ENCODE data around the gene CREBBP. TPM values are rescaled to one million over a fixed set of nuclear protein-coding genes. Genes with fewer than 3 reads are reported as not detected.

Gene CREBBP
- total and polyA plus RNA-seq, 9 of the 15 experiments (the other 6 are each of a cell fraction or from before 2014, with no cell fraction given) = 0.70 to 24.8 (median 5.6) TPM

DNA sequence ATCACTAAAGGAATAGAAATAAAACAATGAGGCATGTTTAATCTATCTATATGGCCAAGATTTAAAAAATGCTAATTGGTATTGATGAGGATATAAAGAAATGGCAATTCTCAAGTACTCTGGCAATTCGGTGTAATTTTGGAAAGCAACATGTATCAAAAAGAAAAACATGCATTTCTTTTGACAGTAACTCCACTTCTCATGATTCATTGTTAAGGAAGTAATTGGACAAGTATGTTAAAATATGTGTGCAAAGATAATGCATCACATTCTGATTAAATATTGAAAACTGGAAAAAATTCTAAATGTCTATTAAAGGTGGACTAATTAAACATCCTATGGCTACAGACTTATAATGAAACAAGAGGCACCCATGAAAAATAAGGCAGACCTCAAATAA is 81.2 kb downstream of the CREBBP start:
- FAIRE-seq (no peak), ATAC-seq (no peak), DNase-seq (ENCODE audit: extremely low read depth in 1 of 4, low spot score in 3 of 4) (no peak)
- H2AFZ ChIP-seq (ENCODE audit: low read depth, low read length) = no peak overlapping the region
- no peaks in the 10 kb centered on the region for H3K9me3 ChIP-seq (replicated peaks; ENCODE audit: control insufficient read depth, insufficient read depth, low read depth, low read length)
- no peak overlapping the region for H3K4me3 ChIP-seq
- WGBS (ENCODE audit: insufficient coverage, low coverage, missing lambda C conversion rate) = 33% methylated on average over 1 of the region's 1 CpG
- no peak overlapping the region for H3K27ac ChIP-seq (ENCODE audit: extremely low read depth, low read depth, low read length)
- CTCF ChIA-PET (ENCODE audit: low intra/inter-chr PET ratio) = no interaction called here
- intact Hi-C loops (cut with micrococcal nuclease) = no loop called here
- H3K9me1 ChIP-seq (ENCODE audit: control insufficient read depth, insufficient read depth, low read length) = no peaks in the 10 kb centered on the region
- no peaks in the 10 kb centered on the region for H3K27me3 ChIP-seq (ENCODE audit: control insufficient read depth in 2 of 2, insufficient read depth in 2 of 2, low read length in 2 of 2)
- no peaks in the 10 kb centered on the region for H3K36me3 ChIP-seq (ENCODE audit: control insufficient read depth, insufficient read depth, low read length)
- peaks cover 60% of the 10 kb centered on the region for H3K79me2 ChIP-seq (ENCODE audit: control insufficient read depth, insufficient read depth, low read length)
- POLR2A ChIA-PET = no interaction called here
- H3K4me2 ChIP-seq (ENCODE audit: insufficient read depth, low read length) = no peak overlapping the region
- H3K4me1 ChIP-seq (replicated peaks in 1 of 2; ENCODE audit: control insufficient read depth in 2 of 2, insufficient read depth in 2 of 2, low read length in 2 of 2) = peaks cover 5 to 18% of the 10 kb centered on the region in 2 experiments; a peak in 4 of 5 replicates
- in situ Hi-C loops (cut with MboI) = no loop called here
- H4K20me1 ChIP-seq (replicated peaks; ENCODE audit: control insufficient read depth, insufficient read depth, low read length) = peaks cover 4% of the 10 kb centered on the region; the same call in 1 of the 2 replicates
- BruUV-seq (replicated peaks) = no TSS peak
- H3K9ac ChIP-seq (ENCODE audit: insufficient read depth in 1 of 2, low read depth in 2 of 2, low read length in 2 of 2) = no peak overlapping the region
- TF ChIP-seq GABPA (tag; conservative IDR thresholded peaks at IDR 0.05; ENCODE audit: low read depth) (no peak), KLF1 (tag; IDR thresholded peaks at IDR 0.05) (no peak), MAZ (CRISPR knock-in tag; conservative IDR thresholded peaks at IDR 0.05 in 1 of 2, IDR thresholded peaks at IDR 0.05 in 1 of 2) (no peak), MEIS2 (IDR thresholded peaks at IDR 0.05; ENCODE audit: partially characterized antibody) (peak; percentile 58), ZNF23 (CRISPR knock-in tag; IDR thresholded peaks at IDR 0.05) (no peak), MBD2 (IDR thresholded peaks at IDR 0.05; ENCODE audit: borderline replicate concordance, low read depth) (no peak), ZFX (CRISPR knock-in tag; IDR thresholded peaks at IDR 0.05) (no peak)
- TF ChIP-seq, protein P1, sequence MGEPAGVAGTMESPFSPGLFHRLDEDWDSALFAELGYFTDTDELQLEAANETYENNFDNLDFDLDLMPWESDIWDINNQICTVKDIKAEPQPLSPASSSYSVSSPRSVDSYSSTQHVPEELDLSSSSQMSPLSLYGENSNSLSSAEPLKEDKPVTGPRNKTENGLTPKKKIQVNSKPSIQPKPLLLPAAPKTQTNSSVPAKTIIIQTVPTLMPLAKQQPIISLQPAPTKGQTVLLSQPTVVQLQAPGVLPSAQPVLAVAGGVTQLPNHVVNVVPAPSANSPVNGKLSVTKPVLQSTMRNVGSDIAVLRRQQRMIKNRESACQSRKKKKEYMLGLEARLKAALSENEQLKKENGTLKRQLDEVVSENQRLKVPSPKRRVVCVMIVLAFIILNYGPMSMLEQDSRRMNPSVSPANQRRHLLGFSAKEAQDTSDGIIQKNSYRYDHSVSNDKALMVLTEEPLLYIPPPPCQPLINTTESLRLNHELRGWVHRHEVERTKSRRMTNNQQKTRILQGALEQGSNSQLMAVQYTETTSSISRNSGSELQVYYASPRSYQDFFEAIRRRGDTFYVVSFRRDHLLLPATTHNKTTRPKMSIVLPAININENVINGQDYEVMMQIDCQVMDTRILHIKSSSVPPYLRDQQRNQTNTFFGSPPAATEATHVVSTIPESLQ (CRISPR knock-in tag; IDR thresholded peaks at IDR 0.05) = no peak
- TF ChIP-seq, protein P2, sequence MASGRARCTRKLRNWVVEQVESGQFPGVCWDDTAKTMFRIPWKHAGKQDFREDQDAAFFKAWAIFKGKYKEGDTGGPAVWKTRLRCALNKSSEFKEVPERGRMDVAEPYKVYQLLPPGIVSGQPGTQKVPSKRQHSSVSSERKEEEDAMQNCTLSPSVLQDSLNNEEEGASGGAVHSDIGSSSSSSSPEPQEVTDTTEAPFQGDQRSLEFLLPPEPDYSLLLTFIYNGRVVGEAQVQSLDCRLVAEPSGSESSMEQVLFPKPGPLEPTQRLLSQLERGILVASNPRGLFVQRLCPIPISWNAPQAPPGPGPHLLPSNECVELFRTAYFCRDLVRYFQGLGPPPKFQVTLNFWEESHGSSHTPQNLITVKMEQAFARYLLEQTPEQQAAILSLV (tag; IDR thresholded peaks at IDR 0.05) = no peak

Measured in K562 (cell line).